GM12872 (cell line): Measurements from ENCODE around the gene CD3E.

Experiments used
- CTCF ChIP-seq: IDR thresholded peaks from 3 replicates; pipeline ENCODE4 v1.5.1; 2011; ENCODE audit warnings: low read depth, mild to moderate bottlenecking, low read length, moderate library complexity; ENCODE audit not compliant: insufficient read depth

CD3E gene

DNA sequence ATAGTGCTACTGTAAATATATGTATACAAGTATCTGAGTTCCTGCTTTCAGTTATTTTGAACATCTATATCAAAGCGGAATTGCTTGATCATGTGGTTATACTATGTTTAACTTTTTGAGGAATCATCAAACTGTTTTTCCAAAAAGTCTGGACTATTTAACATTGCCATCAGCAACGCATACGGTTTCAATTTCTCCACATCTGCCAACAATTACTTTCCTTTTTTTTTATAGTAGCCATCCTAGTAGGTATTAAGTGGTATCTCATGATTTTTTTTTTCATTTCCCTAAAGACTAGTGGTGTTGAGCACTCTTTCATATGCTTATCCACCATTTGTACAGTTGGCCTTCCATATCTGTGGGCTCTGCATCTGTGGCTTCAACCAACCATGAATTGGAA lies 53.5 kb downstream of the CD3E start:
- no peak for TF ChIP-seq CTCF

DNA sequence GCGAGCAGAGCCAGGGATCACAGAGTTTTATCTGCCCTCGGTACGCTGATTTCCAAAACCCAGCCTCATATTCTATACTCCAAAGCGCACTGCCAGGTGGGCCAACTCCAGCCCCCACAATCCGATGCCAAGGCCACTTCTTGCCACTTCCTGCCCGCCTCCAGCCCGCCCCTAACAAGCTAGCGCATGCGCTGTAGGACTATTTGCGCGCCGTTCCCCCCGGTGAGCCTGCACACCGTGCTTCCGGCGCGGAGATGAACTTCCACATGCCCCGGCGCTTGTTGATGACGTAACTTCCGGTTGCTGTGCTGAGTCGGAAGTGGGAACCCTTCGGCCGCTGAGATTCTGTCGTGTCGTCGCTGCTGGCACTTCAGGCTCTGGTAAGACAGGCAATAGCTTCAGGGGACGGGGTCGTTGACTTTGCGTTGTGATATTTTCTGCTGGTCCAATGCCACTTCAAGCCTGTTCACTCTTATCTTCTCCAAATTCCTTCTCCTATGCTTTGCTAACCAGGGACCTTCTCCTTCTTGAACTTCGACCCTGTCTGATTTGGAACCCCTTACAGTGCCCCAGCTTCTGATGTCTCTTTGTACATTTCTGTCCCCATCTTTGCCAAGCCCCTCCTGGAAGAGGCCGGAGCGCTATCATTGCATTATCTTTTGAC lies 54.9 kb downstream of the CD3E start, which contains the start of gene UBE4A:
Gene UBE4A, plus strand, starts transcription at position 306 of the 664 bp plus-strand sequence. CDS start 5,481 bp downstream, outside the sequence.
- no peak for TF ChIP-seq CTCF

DNA sequence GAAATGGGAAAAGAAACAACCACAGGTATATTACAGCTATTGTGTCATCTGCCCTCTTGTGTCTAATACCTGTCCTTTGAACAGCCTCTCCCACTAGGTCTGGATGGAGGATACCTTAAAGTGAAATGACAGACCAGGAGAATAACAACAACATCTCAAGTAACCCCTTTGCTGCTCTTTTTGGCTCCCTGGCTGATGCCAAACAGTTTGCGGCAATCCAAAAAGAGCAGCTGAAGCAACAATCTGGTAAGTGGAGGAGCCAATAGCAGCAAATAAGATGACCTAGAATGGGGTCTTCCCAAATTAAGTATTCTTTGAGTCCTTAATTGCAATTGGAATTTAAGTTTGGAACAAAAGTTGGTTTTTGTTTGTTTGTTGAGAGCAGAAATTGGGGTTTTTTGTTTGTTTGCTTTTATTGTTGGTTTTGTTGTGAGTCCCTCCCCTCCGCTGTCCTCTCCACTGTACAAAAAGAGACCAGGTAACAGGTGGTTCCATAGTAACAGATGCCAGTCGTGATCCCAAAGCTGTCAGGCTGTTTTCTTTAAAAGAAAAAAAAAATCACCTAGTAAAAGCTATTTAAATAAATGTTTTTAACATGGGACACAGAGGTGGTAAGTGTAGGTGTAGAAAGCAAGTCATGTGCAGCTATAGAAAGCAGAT lies 60.6 kb downstream of the CD3E start:
- no peak for TF ChIP-seq CTCF
